ENCODE measurements around the gene MAB21L4.

MAB21L4 gene

GRCh38 chr2:240925568-240926515, 29.9 kb upstream of the MAB21L4 start:
- no peak for DNase-seq (ENCODE audit: low spot score)
- no peak for FAIRE-seq

GRCh38 chr2:240925191-240925567, 29.2 kb upstream of the MAB21L4 start:
- DNase-seq (ENCODE audit: low spot score) (no peak), FAIRE-seq (no peak)

- FAIRE-seq (no peak), DNase-seq (ENCODE audit: low spot score) (no peak)
Measured at GRCh38 chr2:240922982-240923537, 27.1 kb upstream of the MAB21L4 start.

GRCh38 chr2:240922245-240922981, 26.5 kb upstream of the MAB21L4 start:
- DNase-seq (ENCODE audit: low spot score), result no peak
- no peak for FAIRE-seq

- no peak for DNase-seq (ENCODE audit: low spot score)
- FAIRE-seq, result no peak
Measured at GRCh38 chr2:240921995-240922244, 26.0 kb upstream of the MAB21L4 start.

- FAIRE-seq (peak; percentile 38), DNase-seq (ENCODE audit: low spot score) (peak; percentile 59)
Measured at GRCh38 chr2:240921311-240921994, 25.5 kb upstream of the MAB21L4 start.

- FAIRE-seq (no peak), DNase-seq (ENCODE audit: low spot score) (no peak)
Measured at GRCh38 chr2:240920783-240921231, 24.9 kb upstream of the MAB21L4 start.

GRCh38 chr2:240919786-240920782, 24.1 kb upstream of the MAB21L4 start:
- DNase-seq (ENCODE audit: low spot score), result no peak
- FAIRE-seq, result no peak

GRCh38 chr2:240919161-240919781, 23.3 kb upstream of the MAB21L4 start:
- DNase-seq (ENCODE audit: low spot score) (no peak), FAIRE-seq (no peak)

GRCh38 chr2:240918258-240919091, 22.5 kb upstream of the MAB21L4 start:
- DNase-seq (ENCODE audit: low spot score) (no peak), FAIRE-seq (no peak)

GRCh38 chr2:240917684-240918257, 21.8 kb upstream of the MAB21L4 start:
- no peak for FAIRE-seq
- DNase-seq (ENCODE audit: low spot score), result no peak

GRCh38 chr2:240917009-240917683, 21.2 kb upstream of the MAB21L4 start:
- no peak for FAIRE-seq
- no peak for DNase-seq (ENCODE audit: low spot score)

- FAIRE-seq, result no peak
- no peak for DNase-seq (ENCODE audit: low spot score)
Measured at GRCh38 chr2:240916571-240917008, 20.6 kb upstream of the MAB21L4 start.

- DNase-seq (ENCODE audit: low spot score), result no peak
- FAIRE-seq, result no peak
Measured at GRCh38 chr2:240915526-240916341, 19.8 kb upstream of the MAB21L4 start.

GRCh38 chr2:240914645-240915525, 18.9 kb upstream of the MAB21L4 start:
- DNase-seq (ENCODE audit: low spot score) (no peak), FAIRE-seq (no peak)
